ENCODE measurements around the gene MEF2C. TPM values are rescaled to one million over a fixed set of nuclear protein-coding genes. Genes with fewer than 3 reads are reported as not detected.
A peak's percentile ranks its signal among the peaks of the same experiment; 100 is the strongest.

The MEF2C gene
- total and polyA plus RNA-seq, 2 experiments from 2014 or later = 3.2 to 3.4 TPM

DNA sequence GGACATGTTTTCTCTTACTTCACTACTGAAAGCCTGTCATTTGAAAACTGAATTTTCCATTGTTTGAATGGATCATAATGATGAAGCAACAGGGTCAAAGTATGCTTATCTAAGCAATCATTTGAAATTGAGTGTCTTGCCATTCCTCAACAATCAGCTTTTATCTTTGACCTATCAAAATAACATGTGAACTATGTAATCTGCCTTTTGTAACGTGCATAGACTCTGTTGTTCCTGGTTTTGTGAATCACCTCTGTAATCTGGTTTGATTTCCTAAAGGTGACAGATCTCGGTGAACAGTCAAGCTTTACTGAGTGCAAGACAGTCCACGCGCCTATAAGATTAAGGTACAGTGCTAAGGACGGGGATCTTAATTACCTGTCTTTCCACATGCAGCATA, 3.3 kb downstream of the MEF2C start:
- no peak for DNase-seq
- H3K9ac ChIP-seq = no peak overlapping the region
- H4K20me1 ChIP-seq (ENCODE audit: insufficient read depth) = no peaks in the 10 kb centered on the region
- no peak overlapping the region for H3K27ac ChIP-seq
- H3K27me3 ChIP-seq (replicated peaks; ENCODE audit: insufficient read depth) = no peaks in the 10 kb centered on the region
- H3F3A ChIP-seq (ENCODE audit: insufficient read depth) = peaks cover 15% of the 10 kb centered on the region
- no peaks in the 10 kb centered on the region for H3K9me2 ChIP-seq (ENCODE audit: insufficient read depth)
- H3K79me2 ChIP-seq (ENCODE audit: insufficient read depth) = no peaks in the 10 kb centered on the region
- in situ Hi-C loops (cut with MboI) = loop anchor here (25.0 kb wide), 2 partner anchors 1383 to 1533 kb away; partner anchors contain the start of gene CETN3
- H2AFZ ChIP-seq = no peak overlapping the region
- TF ChIP-seq EZH2phosphoT487 (IDR thresholded peaks at IDR 0.05; ENCODE audit: insufficient read depth, low read depth) = no peak
- no peak for TF ChIP-seq EZH2 (IDR thresholded peaks at IDR 0.05; ENCODE audit: insufficient read depth, poor library complexity, severe bottlenecking)
- no peaks in the 10 kb centered on the region for H3K36me3 ChIP-seq (ENCODE audit: low read depth)
- H3K9me3 ChIP-seq (ENCODE audit: low read depth) = no peaks in the 10 kb centered on the region
- no peak overlapping the region for H3K4me2 ChIP-seq (ENCODE audit: unreplicated experiment)
- H3K4me3 ChIP-seq = no peak overlapping the region
- 91 to 92% methylated on average over 5 of the region's 5 CpGs for WGBS, 2 experiments (ENCODE audit: low coverage in 1 of 2, low lambda C conversion rate in 2 of 2, missing lambda C conversion rate in 2 of 2)
- H3K4me1 ChIP-seq (ENCODE audit: insufficient read depth) = peaks cover 28% of the 10 kb centered on the region

DNA sequence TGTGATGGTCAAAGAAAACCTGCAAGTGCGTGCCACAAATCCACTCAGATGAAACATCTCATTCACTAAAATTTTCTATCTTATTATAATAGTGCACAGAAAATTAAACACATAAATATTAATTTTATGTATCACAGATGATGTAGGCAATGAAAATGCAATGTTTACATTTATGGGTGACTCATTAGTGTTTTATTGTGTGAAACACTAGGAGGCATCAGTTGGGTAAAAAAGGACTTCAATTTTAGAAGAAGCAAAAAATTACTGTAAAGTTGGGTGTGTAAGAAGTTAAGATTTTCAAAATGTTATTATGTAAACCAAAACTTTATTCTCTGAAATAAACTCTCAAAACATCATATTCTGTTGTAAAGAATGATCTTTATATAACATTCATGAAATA, 4.0 kb downstream of the MEF2C start:
- in situ Hi-C loops (cut with MboI) = loop anchor here (25.0 kb wide), 2 partner anchors 1383 to 1533 kb away; partner anchors contain the start of gene CETN3
- Histone ChIP-seq H3K9me2 (ENCODE audit: insufficient read depth) (no peaks in the 10 kb centered on the region), H3K9ac (no peak overlapping the region), H4K20me1 (ENCODE audit: insufficient read depth) (no peaks in the 10 kb centered on the region), H3K9me3 (ENCODE audit: low read depth) (no peaks in the 10 kb centered on the region), H2AFZ (no peak overlapping the region), H3K36me3 (ENCODE audit: low read depth) (no peaks in the 10 kb centered on the region), H3K4me2 (ENCODE audit: unreplicated experiment) (no peak overlapping the region), H3K27me3 (replicated peaks; ENCODE audit: insufficient read depth) (no peaks in the 10 kb centered on the region), H3K79me2 (ENCODE audit: insufficient read depth) (no peaks in the 10 kb centered on the region), H3K4me1 (ENCODE audit: insufficient read depth) (peaks cover 24% of the 10 kb centered on the region), H3K4me3 (no peak overlapping the region), H3F3A (ENCODE audit: insufficient read depth) (peaks cover 9% of the 10 kb centered on the region), H3K27ac (no peak overlapping the region)
- 96 to 98% methylated on average over 1 of the region's 1 CpG for WGBS, 2 experiments (ENCODE audit: low coverage in 1 of 2, low lambda C conversion rate in 2 of 2, missing lambda C conversion rate in 2 of 2)
- TF ChIP-seq EZH2 (IDR thresholded peaks at IDR 0.05; ENCODE audit: insufficient read depth, poor library complexity, severe bottlenecking) = no peak
- TF ChIP-seq EZH2phosphoT487 (IDR thresholded peaks at IDR 0.05; ENCODE audit: insufficient read depth, low read depth) = no peak
- peak; percentile 60 for DNase-seq

DNA sequence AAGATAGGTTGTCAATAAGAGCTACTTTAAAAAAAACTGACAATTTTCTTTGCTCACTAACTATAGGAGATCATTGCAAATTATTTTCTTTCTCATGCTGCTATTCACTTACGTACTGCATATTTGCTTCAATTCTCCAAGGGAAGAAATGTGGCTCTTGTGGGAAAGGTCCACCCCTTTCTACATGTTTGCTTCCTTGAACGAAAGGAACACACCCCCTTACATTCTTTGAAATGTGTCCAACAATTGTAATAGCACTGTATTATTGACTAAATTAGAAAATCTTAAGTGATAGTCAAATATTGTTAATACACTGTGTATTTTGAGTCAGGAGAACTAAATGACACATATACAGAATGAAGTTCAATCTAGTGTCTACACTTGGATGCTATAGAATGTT, 5.2 kb downstream of the MEF2C start:
- H3K4me1 ChIP-seq (ENCODE audit: insufficient read depth) = peaks cover 24% of the 10 kb centered on the region
- 63 to 64% methylated on average over 2 of the region's 2 CpGs for WGBS, 2 experiments (ENCODE audit: low coverage in 1 of 2, low lambda C conversion rate in 2 of 2, missing lambda C conversion rate in 2 of 2)
- 0 out of 2 replicates have a peak, but pooled peaks cover 4% of the 10 kb centered on the region for H3F3A ChIP-seq (ENCODE audit: insufficient read depth)
- DNase-seq = no peak
- TF ChIP-seq EZH2 (IDR thresholded peaks at IDR 0.05; ENCODE audit: insufficient read depth, poor library complexity, severe bottlenecking) (no peak), EZH2phosphoT487 (IDR thresholded peaks at IDR 0.05; ENCODE audit: insufficient read depth, low read depth) (no peak)
- H3K27ac ChIP-seq = no peak overlapping the region
- no peaks in the 10 kb centered on the region for H3K27me3 ChIP-seq (replicated peaks; ENCODE audit: insufficient read depth)
- H3K9me2 ChIP-seq (ENCODE audit: insufficient read depth) = no peaks in the 10 kb centered on the region
- H3K36me3 ChIP-seq (ENCODE audit: low read depth) = no peaks in the 10 kb centered on the region
- in situ Hi-C loops (cut with MboI) = loop anchor here (25.0 kb wide), 2 partner anchors 1384 to 1534 kb away; partner anchors contain the start of gene CETN3
- H4K20me1 ChIP-seq (ENCODE audit: insufficient read depth) = no peaks in the 10 kb centered on the region
- H3K9me3 ChIP-seq (ENCODE audit: low read depth) = no peaks in the 10 kb centered on the region
- H3K79me2 ChIP-seq (ENCODE audit: insufficient read depth) = no peaks in the 10 kb centered on the region
- no peak overlapping the region for H3K4me3 ChIP-seq
- no peak overlapping the region for H2AFZ ChIP-seq
- no peak overlapping the region for H3K4me2 ChIP-seq (ENCODE audit: unreplicated experiment)
- no peak overlapping the region for H3K9ac ChIP-seq

DNA sequence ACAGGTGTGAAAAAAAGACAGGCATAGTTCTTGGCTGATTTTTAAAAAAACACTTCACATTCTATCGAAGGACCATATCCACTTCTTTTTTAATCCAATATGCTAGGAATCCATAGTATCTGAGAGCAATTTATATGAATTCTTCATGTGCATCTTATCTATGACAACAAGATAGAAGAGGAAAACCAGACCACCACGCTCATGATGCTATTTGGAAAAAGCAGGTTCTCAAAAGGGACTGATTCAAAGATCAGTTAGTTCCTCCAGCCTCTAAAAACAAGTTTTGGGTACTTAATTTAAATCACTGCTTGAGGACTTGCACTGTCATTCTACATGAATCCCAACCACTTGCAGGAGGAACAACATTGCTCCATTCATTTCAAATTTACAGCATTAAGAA, 6.3 kb downstream of the MEF2C start:
- H3K4me1 ChIP-seq (ENCODE audit: insufficient read depth) = peaks cover 19% of the 10 kb centered on the region
- H3K27me3 ChIP-seq (replicated peaks; ENCODE audit: insufficient read depth) = no peaks in the 10 kb centered on the region
- 95 to 98% methylated on average over 2 of the region's 2 CpGs for WGBS, 2 experiments (ENCODE audit: low coverage in 1 of 2, low lambda C conversion rate in 2 of 2, missing lambda C conversion rate in 2 of 2)
- no peaks in the 10 kb centered on the region for H3K9me3 ChIP-seq (ENCODE audit: low read depth)
- no peaks in the 10 kb centered on the region for H3F3A ChIP-seq (ENCODE audit: insufficient read depth)
- no peak overlapping the region for H3K27ac ChIP-seq
- H3K4me2 ChIP-seq (ENCODE audit: unreplicated experiment) = no peak overlapping the region
- no peaks in the 10 kb centered on the region for H4K20me1 ChIP-seq (ENCODE audit: insufficient read depth)
- no peaks in the 10 kb centered on the region for H3K79me2 ChIP-seq (ENCODE audit: insufficient read depth)
- H2AFZ ChIP-seq = no peak overlapping the region
- H3K36me3 ChIP-seq (ENCODE audit: low read depth) = no peaks in the 10 kb centered on the region
- no peak for TF ChIP-seq EZH2phosphoT487 (IDR thresholded peaks at IDR 0.05; ENCODE audit: insufficient read depth, low read depth)
- TF ChIP-seq EZH2 (IDR thresholded peaks at IDR 0.05; ENCODE audit: insufficient read depth, poor library complexity, severe bottlenecking) = no peak
- no peaks in the 10 kb centered on the region for H3K9me2 ChIP-seq (ENCODE audit: insufficient read depth)
- no peak for DNase-seq
- H3K4me3 ChIP-seq = no peak overlapping the region
- in situ Hi-C loops (cut with MboI) = loop anchor here (25.0 kb wide), 2 partner anchors 1386 to 1536 kb away; partner anchors contain the start of gene CETN3
- H3K9ac ChIP-seq = no peak overlapping the region

Measured in GM23248 (cell line).